B cell (primary cell): ENCODE data around the gene PIPOX. TPM values are rescaled to one million over a fixed set of nuclear protein-coding genes. Genes with fewer than 3 reads are reported as not detected.

Source experiments
- ATAC-seq: fragments of 200-7000 bp; cut with Tn5 transposase; one replicate; pipeline ENCODE4 v1.10.0; 2021; ENCODE audit warnings: low read depth, mild to moderate bottlenecking, moderate number of reproducible peaks, moderate library complexity
- CTCF ChIA-PET: fragments of 350-600 bp; sonication (Branson Sonifier 250); formaldehyde crosslinking; loops from one replicate; lab custom pipeline; 2021; ENCODE audit warnings: antibody characterized with exemption, inconsistent platforms; lab: Charles Lee
- POLR2A ChIA-PET: fragments of 350-600 bp; sonication (Branson Sonifier 250); formaldehyde crosslinking; loops from one replicate; lab custom pipeline; 2021; ENCODE audit warnings: antibody characterized with exemption; lab: Charles Lee
- DNase-seq: peaks from one replicate; pipeline ENCODE4 v3.0.0; 2013
- H2AFZ ChIP-seq: 2 replicates; pipeline ENCODE4 v1.6.1; 2012; ENCODE audit warnings: mild to moderate bottlenecking, low read depth, low read length; ENCODE audit not compliant: insufficient read depth, poor library complexity, severe bottlenecking
- H3K27ac ChIP-seq, 2 donors: 1 replicate in 1 of 2; 2 replicates in 1 of 2; pipeline ENCODE4 v1.5.1; 2012 to 2013; ENCODE audit warnings: low read length in 2 of 2, mild to moderate bottlenecking in 2 of 2, moderate library complexity in 1 of 2
- H3K27me3 ChIP-seq, 4 experiments: fragments of 200-600 bp in 1 of 4; sonication (generic) in 1 of 4; replicated peaks in 1 of 4; 1 replicate in 2 of 4; 2 replicates in 2 of 4; pipeline versions ENCODE4 v1.6.1 to v1.7.0; 2013 to 2016; ENCODE audit warnings: low read length in 3 of 4, mild to moderate bottlenecking in 2 of 4, mixed read lengths in 1 of 4, moderate library complexity in 1 of 4; ENCODE audit not compliant: insufficient read depth in 4 of 4, control insufficient read depth in 3 of 4; ENCODE audit errors: control extremely low read depth in 1 of 4
- H3K36me3 ChIP-seq, 2 experiments: replicated peaks in 1 of 2; 1 replicate in 1 of 2; 2 replicates in 1 of 2; pipeline versions ENCODE4 v1.6.1 to v1.7.1; 2013; ENCODE audit warnings: low read length in 1 of 2; ENCODE audit not compliant: insufficient read depth in 2 of 2, control insufficient read depth in 1 of 2; ENCODE audit errors: control extremely low read depth in 1 of 2, extremely low read depth in 1 of 2
- H3K4me1 ChIP-seq, 2 donors: fragments of 200-600 bp in 1 of 2; sonication (generic) in 1 of 2; 1 replicate in 1 of 2; 2 replicates in 1 of 2; pipeline versions ENCODE4 v1.5.1 to v1.6.1; 2013 to 2017; ENCODE audit warnings: low read length in 2 of 2; ENCODE audit not compliant: control insufficient read depth in 2 of 2, insufficient read depth in 2 of 2
- H3K4me2 ChIP-seq: replicated peaks from 2 replicates; pipeline ENCODE3; 2012; ENCODE audit warnings: mild to moderate bottlenecking, low read depth, low read length; ENCODE audit not compliant: poor library complexity, severe bottlenecking
- H3K4me3 ChIP-seq, 5 experiments: fragments of 200-600 bp in 1 of 5; sonication (generic) in 1 of 5; 1 replicate in 3 of 5; 2 replicates in 2 of 5; pipeline versions ENCODE4 v1.5.1 to v1.7.0; 2011 to 2016; ENCODE audit warnings: low read length in 4 of 5, mild to moderate bottlenecking in 4 of 5, low read depth in 2 of 5, control low read depth in 1 of 5, moderate library complexity in 1 of 5; ENCODE audit not compliant: insufficient read depth in 1 of 5; ENCODE audit errors: control extremely low read depth in 1 of 5, extremely low read depth in 1 of 5
- H3K79me2 ChIP-seq: fragments of 200-600 bp; sonication (generic); one replicate; pipeline ENCODE4 v1.6.0; 2016; ENCODE audit warnings: low read length; ENCODE audit not compliant: control insufficient read depth, insufficient read depth
- H3K9ac ChIP-seq: fragments of 200-600 bp; sonication (generic); 2 replicates; pipeline ENCODE4 v1.6.1; 2017; ENCODE audit warnings: mild to moderate bottlenecking, low read length, moderate library complexity
- H3K9me3 ChIP-seq, 3 donors: one replicate each; pipeline versions ENCODE4 v1.6.1 to v1.7.1; 2013; ENCODE audit warnings: low read length in 2 of 3; ENCODE audit not compliant: control insufficient read depth in 2 of 3, insufficient read depth in 1 of 3; ENCODE audit errors: control extremely low read depth in 1 of 3
- H4K20me1 ChIP-seq: 2 replicates; pipeline ENCODE4 v1.6.0; 2012; ENCODE audit warnings: mild to moderate bottlenecking, low read length; ENCODE audit not compliant: insufficient read depth, control insufficient read depth, poor library complexity, severe bottlenecking
- H3K27ac Mint-ChIP-seq: one replicate; pipeline ENCODE4 v1.8.0; 2021; ENCODE audit warnings: mixed read lengths
- H3K27me3 Mint-ChIP-seq: one replicate; pipeline ENCODE4 v1.8.0; 2021; ENCODE audit warnings: mixed read lengths
- H3K4me1 Mint-ChIP-seq: one replicate; pipeline ENCODE4 v1.8.0; 2021; ENCODE audit warnings: mixed read lengths
- H3K4me3 Mint-ChIP-seq: one replicate; pipeline ENCODE4 v1.8.0; 2021; ENCODE audit warnings: mixed read lengths
- H3K9me3 Mint-ChIP-seq: one replicate; pipeline ENCODE4 v1.8.0; 2022; ENCODE audit warnings: mixed read lengths; ENCODE audit not compliant: insufficient read depth
- CTCF ChIP-seq: fragments of 200-600 bp; IDR thresholded peaks from one replicate; pipeline ENCODE4 v1.8.0; 2022; ENCODE audit warnings: antibody characterized with exemption, mild to moderate bottlenecking
- EZH2 ChIP-seq: IDR thresholded peaks from 2 replicates; pipeline ENCODE4 v1.6.1; 2012; ENCODE audit warnings: borderline replicate concordance, low read depth, mild to moderate bottlenecking, moderate library complexity, low read length; ENCODE audit not compliant: insufficient read depth, poor library complexity, severe bottlenecking
- WGBS: methylation state at CpG from one replicate; pipeline ENCODE4 v1.1.5; 2013; ENCODE audit warnings: missing lambda C conversion rate; ENCODE audit not compliant: insufficient coverage; 5-methylcytosine and 5-hydroxymethylcytosine counted together
- intact Hi-C: fragments of 100-400 bp; cut with micrococcal nuclease; formaldehyde crosslinking; loops from one replicate; pipeline ENCODE4 v1.10.0; 2022
- polyA plus RNA-seq: library from polyadenylated mRNA; depleted of rRNA; stranded (reverse); fragments of >200 nt; gene quantifications from 2 replicates; pipeline ENCODE4 v1.2.3, GENCODE V29; 2012
- total RNA-seq, 2 donors: library from RNA; stranded (reverse); fragments of 120-200 nt in 1 of 2; gene quantifications; 1 replicate in 1 of 2; 2 replicates in 1 of 2; pipeline versions ENCODE4 v1.2.3 to v1.2.4, GENCODE V29; 2013 to 2022

The PIPOX gene
- total and polyA plus RNA-seq, 2 donors (not counting 1 experiment from before 2014, with no cell fraction given) = 0.95 to 15.0 TPM

DNA sequence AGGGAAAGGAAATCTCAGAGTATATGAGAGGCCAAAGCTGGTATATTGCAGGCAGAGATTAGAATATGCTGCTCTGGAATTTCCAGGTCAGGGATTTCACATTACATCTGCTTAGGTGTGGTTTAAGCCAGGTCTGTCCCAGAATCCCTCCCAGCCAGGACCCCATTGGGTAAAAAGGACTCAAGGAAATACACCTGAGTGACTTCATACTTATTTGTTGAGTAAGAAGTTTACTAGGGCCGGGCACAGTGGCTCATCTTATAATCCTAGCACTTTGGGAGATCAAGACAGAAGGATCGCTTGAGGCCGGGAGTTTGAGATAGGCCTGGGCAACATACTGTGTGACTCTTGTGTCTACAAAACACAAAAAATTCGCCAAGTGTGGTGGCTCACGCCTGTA, 7.2 kb downstream of the PIPOX start:
- Histone ChIP-seq H3K79me2 (no peaks in the 10 kb centered on the region), H3K36me3 (no peaks in the 10 kb centered on the region), H3K9me3 (no peaks in the 10 kb centered on the region), H3K4me2 (no peak overlapping the region), H3K27me3 (no peaks in the 10 kb centered on the region), H3K4me1 (no peaks in the 10 kb centered on the region), H3K9ac (no peak overlapping the region), H2AFZ (no peak overlapping the region), H3K27ac (no peak overlapping the region), H4K20me1 (no peaks in the 10 kb centered on the region), H3K4me3 (no peak overlapping the region)
- Mint-ChIP-seq H3K4me3 (no peak overlapping the region), H3K27me3 (peaks cover 29% of the 10 kb centered on the region), H3K4me1 (no peaks in the 10 kb centered on the region), H3K9me3 (no peaks in the 10 kb centered on the region), H3K27ac (no peak overlapping the region)
- ChIA-PET CTCF (no interaction called here), POLR2A (no interaction called here)
- ATAC-seq (no peak), DNase-seq (no peak)
- 90% methylated on average over 3 of the region's 5 CpGs for WGBS
- intact Hi-C loops = no loop called here
- TF ChIP-seq CTCF (no peak), EZH2 (no peak)

DNA sequence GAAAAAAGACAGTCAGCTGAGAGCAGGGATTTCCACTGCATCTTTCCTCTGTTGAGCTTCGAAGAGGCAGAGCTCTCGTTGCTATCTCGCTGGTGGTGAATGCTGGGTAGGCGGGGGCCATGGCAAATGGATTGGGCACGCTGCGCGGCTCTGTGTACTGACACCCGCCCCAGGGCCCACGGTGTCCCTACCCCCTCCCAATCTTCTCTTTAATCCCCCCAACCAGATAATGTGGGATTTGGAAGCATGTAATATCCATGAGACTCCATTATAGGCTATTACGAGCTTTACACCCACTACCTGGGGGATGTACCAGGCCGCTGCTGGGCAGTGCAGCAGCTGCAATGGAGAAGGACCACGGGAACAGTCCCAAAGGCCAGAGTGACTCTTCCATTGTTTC, 8.3 kb downstream of the PIPOX start:
- CTCF ChIA-PET = no interaction called here
- Mint-ChIP-seq H3K9me3 (no peaks in the 10 kb centered on the region), H3K4me3 (no peak overlapping the region)

More for the DNA sequence above, 8.3 kb downstream of the PIPOX start:
- no peak overlapping the region for H2AFZ ChIP-seq
- Mint-ChIP-seq H3K27ac (no peak overlapping the region), H3K4me1 (no peaks in the 10 kb centered on the region), H3K27me3 (peaks cover 23% of the 10 kb centered on the region)
- no peaks in the 10 kb centered on the region for H3K9me3 ChIP-seq
- no peaks in the 10 kb centered on the region for H3K27me3 ChIP-seq
- ATAC-seq = no peak
- POLR2A ChIA-PET = no interaction called here
- H3K79me2 ChIP-seq = no peaks in the 10 kb centered on the region
- no peak for DNase-seq
- H3K4me2 ChIP-seq = no peak overlapping the region
- no peaks in the 10 kb centered on the region for H4K20me1 ChIP-seq
- WGBS = 82% methylated on average over 2 of the region's 12 CpGs
- H3K36me3 ChIP-seq = no peaks in the 10 kb centered on the region
- intact Hi-C loops = no loop called here
- no peak overlapping the region for H3K27ac ChIP-seq
- H3K4me1 ChIP-seq = no peaks in the 10 kb centered on the region
- no peak overlapping the region for H3K9ac ChIP-seq
- no peak overlapping the region for H3K4me3 ChIP-seq
- TF ChIP-seq CTCF = no peak
- no peak for TF ChIP-seq EZH2
